Measurements from ENCODE around the gene RUNDC3A.

DNA sequence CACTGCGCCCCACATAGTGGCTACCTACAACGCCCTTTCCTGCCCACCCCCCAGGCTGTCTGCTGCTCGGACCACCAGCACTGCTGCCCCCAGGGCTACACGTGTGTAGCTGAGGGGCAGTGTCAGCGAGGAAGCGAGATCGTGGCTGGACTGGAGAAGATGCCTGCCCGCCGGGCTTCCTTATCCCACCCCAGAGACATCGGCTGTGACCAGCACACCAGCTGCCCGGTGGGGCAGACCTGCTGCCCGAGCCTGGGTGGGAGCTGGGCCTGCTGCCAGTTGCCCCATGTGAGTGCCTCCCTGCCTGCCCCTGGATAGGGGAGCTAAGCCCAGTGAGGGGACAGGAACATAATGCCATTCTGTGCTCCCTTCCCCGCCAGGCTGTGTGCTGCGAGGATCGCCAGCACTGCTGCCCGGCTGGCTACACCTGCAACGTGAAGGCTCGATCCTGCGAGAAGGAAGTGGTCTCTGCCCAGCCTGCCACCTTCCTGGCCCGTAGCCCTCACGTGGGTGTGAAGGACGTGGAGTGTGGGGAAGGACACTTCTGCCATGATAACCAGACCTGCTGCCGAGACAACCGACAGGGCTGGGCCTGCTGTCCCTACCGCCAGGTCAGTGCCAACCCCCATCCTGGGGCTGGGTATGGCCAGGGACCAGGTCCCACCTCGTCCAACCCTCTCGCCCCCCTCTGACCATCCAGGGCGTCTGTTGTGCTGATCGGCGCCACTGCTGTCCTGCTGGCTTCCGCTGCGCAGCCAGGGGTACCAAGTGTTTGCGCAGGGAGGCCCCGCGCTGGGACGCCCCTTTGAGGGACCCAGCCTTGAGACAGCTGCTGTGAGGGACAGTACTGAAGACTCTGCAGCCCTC, 43.8 kb downstream of the RUNDC3A start:
- TF ChIP-seq POLR2AphosphoS5 (IDR thresholded peaks at IDR 0.05; ENCODE audit: borderline replicate concordance, low read depth, low read length) (no peak), EZH2 (IDR thresholded peaks at IDR 0.05) (no peak)

Data from SK-N-MC (cell line).